HCT116 (cell line): ENCODE measurements around the gene FAM118B.

Source experiments
- CTCF ChIP-seq, 3 experiments: fragments of 200-600 bp in 1 of 3; sonication (generic) in 1 of 3; IDR thresholded peaks in 2 of 3; conservative IDR thresholded peaks in 1 of 3; 2 replicates each; pipeline ENCODE4 v1.5.1; 2012 to 2017; ENCODE audit warnings: low read depth in 2 of 3, low read length in 2 of 3, antibody characterized with exemption in 1 of 3, borderline replicate concordance in 1 of 3, control low read depth in 1 of 3, mild to moderate bottlenecking in 1 of 3, mixed read lengths in 1 of 3, mixed run types in 1 of 3, moderate library complexity in 1 of 3; ENCODE audit not compliant: insufficient read depth in 1 of 3
- ELF1 ChIP-seq: IDR thresholded peaks from 2 replicates; pipeline ENCODE4 v1.6.1; 2012; ENCODE audit warnings: low read depth, borderline replicate concordance
- POLR2AphosphoS5 ChIP-seq: IDR thresholded peaks from 2 replicates; pipeline ENCODE4 v1.6.1; 2011; ENCODE audit warnings: mild to moderate bottlenecking, low read depth, low read length, moderate library complexity
- SIN3A ChIP-seq: IDR thresholded peaks from 2 replicates; pipeline ENCODE4 v1.6.1; 2012; ENCODE audit warnings: low read depth
- ZFX ChIP-seq: fragments of 450-650 bp; IDR thresholded peaks from 2 replicates; pipeline ENCODE4 v1.6.1; 2017

- TF ChIP-seq CTCF (IDR thresholded peaks at IDR 0.05 in 2 of 3, conservative IDR thresholded peaks at IDR 0.05 in 1 of 3; ENCODE audit: borderline replicate concordance in 1 of 3, insufficient read depth in 1 of 3, low read depth in 2 of 3, low read length in 2 of 3): no peak
- TF ChIP-seq ZFX: no peak
- no peak for TF ChIP-seq POLR2AphosphoS5
- no peak for TF ChIP-seq SIN3A
- TF ChIP-seq ELF1: no peak
These were observed 49.1 kb upstream of the FAM118B start for GRCh38 chr11:126162306-126163030.
